ENCODE results near the gene TLE1.

Gene TLE1

DNA sequence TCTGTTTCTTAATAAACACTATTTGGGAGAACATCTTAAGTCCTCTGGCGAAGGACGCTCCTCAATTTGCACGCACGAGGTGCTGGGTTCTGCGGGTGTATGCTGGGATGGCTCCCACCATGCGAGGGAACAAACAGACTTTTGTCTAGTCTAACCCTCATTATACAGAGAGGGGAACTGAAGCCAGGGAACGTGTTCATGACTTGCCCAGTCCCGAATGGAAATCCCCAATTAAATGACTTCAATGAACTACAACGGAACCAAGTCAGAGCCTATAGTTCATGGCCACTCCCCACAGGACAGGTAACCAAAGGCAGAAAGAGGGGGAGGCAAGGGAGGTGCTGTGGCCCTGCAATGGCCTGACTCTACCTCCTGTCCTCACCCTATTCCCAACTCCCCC lies 9.3 kb downstream of the TLE1 start:
- Mint-ChIP-seq H3K4me3 (no peak overlapping the region), H3K36me3 (no peaks in the 10 kb centered on the region), H3K27me3 (peaks cover 20% of the 10 kb centered on the region), H3K27ac (no peak overlapping the region), H3K9me3 (ENCODE audit: low read depth) (no peaks in the 10 kb centered on the region), H3K4me1 (ENCODE audit: low read depth) (peaks cover 9% of the 10 kb centered on the region)

DNA sequence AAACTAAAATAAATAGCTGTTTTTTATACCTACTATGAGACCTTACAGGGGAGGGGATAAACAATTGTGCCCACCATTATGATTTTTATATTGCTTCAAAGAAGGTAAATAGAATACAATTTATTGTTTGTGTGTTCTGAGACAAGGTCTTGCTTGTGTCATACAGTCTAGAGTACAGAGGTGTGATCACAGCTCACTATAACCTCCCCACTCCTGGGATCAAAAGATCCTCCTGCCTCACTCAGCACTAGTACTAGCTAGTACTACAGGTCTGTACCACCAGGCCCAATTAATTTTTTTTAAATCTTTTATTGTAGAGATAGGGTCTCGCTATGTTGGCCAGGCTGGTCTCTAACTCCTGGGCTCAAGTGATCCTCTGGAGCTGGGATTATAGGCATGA lies 11.3 kb downstream of the TLE1 start:
- peaks cover 9% of the 10 kb centered on the region for H3K4me1 Mint-ChIP-seq (ENCODE audit: low read depth)
- H3K27ac Mint-ChIP-seq, result no peak overlapping the region
- H3K4me3 Mint-ChIP-seq, result no peak overlapping the region
- peaks cover 20% of the 10 kb centered on the region for H3K27me3 Mint-ChIP-seq
- H3K36me3 Mint-ChIP-seq, result no peaks in the 10 kb centered on the region
- H3K9me3 Mint-ChIP-seq (ENCODE audit: low read depth), result no peaks in the 10 kb centered on the region

- Mint-ChIP-seq H3K36me3 (no peaks in the 10 kb centered on the region), H3K4me1 (ENCODE audit: low read depth) (no peaks in the 10 kb centered on the region), H3K27ac (no peak overlapping the region), H3K27me3 (peaks cover 10% of the 10 kb centered on the region), H3K9me3 (ENCODE audit: low read depth) (peaks cover 4% of the 10 kb centered on the region), H3K4me3 (no peak overlapping the region)
Observed at GRCh38 chr9:81676395-81676794, 13.0 kb downstream of the TLE1 start.

- H3K4me3 Mint-ChIP-seq, result no peak overlapping the region
- no peaks in the 10 kb centered on the region for H3K4me1 Mint-ChIP-seq (ENCODE audit: low read depth)
- peaks cover 4% of the 10 kb centered on the region for H3K9me3 Mint-ChIP-seq (ENCODE audit: low read depth)
- no peaks in the 10 kb centered on the region for H3K36me3 Mint-ChIP-seq
- H3K27ac Mint-ChIP-seq, result no peak overlapping the region
- H3K27me3 Mint-ChIP-seq, result no peaks in the 10 kb centered on the region
Observed at GRCh38 chr9:81673310-81673709, 16.0 kb downstream of the TLE1 start.

GRCh38 chr9:81671880-81672280 lies 17.5 kb downstream of the TLE1 start:
- H3K36me3 Mint-ChIP-seq, result no peaks in the 10 kb centered on the region
- H3K27ac Mint-ChIP-seq, result no peak overlapping the region
- no peak overlapping the region for H3K4me3 Mint-ChIP-seq
- H3K27me3 Mint-ChIP-seq, result no peaks in the 10 kb centered on the region
- peaks cover 4% of the 10 kb centered on the region for H3K9me3 Mint-ChIP-seq (ENCODE audit: low read depth)
- H3K4me1 Mint-ChIP-seq (ENCODE audit: low read depth), result no peaks in the 10 kb centered on the region

DNA sequence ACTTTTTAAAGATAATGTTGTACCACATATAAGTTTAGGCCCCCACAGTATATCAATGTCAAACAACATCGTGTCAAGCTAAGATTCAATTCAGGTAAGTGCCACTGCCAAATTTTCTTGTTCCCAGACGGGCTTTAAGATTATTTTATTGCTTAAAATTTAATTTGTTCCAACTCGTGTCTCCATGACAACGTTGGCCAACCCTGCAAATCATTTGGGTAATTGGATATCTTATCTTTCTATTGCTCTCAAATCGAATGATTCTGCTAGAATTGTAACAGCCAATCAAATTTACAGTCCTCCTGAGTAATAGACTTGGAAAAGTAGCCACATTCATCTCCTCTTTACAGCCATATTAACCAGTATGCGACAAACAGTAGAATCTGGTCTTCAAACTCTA lies 19.5 kb downstream of the TLE1 start:
- peaks cover 4% of the 10 kb centered on the region for H3K9me3 Mint-ChIP-seq (ENCODE audit: low read depth)
- no peaks in the 10 kb centered on the region for H3K4me1 Mint-ChIP-seq (ENCODE audit: low read depth)
- no peak overlapping the region for H3K4me3 Mint-ChIP-seq
- H3K36me3 Mint-ChIP-seq, result no peaks in the 10 kb centered on the region
- H3K27ac Mint-ChIP-seq, result no peak overlapping the region
- no peaks in the 10 kb centered on the region for H3K27me3 Mint-ChIP-seq

DNA sequence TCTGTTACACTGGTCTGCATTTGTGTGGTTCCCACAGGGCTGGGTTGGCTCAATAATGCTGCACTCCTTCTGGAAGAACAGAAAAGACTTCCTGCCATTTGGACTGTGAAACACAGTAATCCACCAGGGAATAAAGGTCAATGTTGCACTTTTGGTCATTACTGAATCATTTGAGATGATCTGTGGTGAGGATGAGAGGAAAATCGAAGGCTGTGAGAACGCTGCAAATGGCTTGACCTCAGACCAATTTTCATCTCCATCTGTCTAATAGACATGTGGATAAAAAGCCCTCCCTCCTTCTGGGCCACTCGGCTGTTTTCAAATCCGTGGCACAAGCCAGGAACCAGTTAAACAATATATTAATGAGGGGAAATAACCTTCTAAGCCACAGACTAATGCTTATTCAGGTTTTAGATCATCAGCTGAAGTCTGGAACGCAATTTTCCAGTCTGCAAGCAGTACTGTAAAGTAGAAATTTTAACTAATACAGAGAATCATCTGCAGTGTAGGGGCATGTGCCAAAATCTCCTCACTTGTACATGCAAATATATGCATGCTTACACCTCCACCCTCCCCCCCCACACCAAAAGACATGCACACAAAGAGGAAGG lies 20.2 kb downstream of the TLE1 start:
- H3K36me3 Mint-ChIP-seq, result no peaks in the 10 kb centered on the region

GRCh38 chr9:81666123-81666522 lies 23.2 kb downstream of the TLE1 start:
- no peaks in the 10 kb centered on the region for H3K27me3 Mint-ChIP-seq
- H3K27ac Mint-ChIP-seq, result no peak overlapping the region
- no peaks in the 10 kb centered on the region for H3K36me3 Mint-ChIP-seq
- H3K9me3 Mint-ChIP-seq (ENCODE audit: low read depth), result no peaks in the 10 kb centered on the region
- H3K4me1 Mint-ChIP-seq (ENCODE audit: low read depth), result no peaks in the 10 kb centered on the region
- H3K4me3 Mint-ChIP-seq, result no peak overlapping the region

More for the DNA sequence above, 20.2 kb downstream of the TLE1 start:
- Mint-ChIP-seq H3K27me3 (no peaks in the 10 kb centered on the region), H3K4me1 (ENCODE audit: low read depth) (no peaks in the 10 kb centered on the region), H3K27ac (no peak overlapping the region), H3K4me3 (no peak overlapping the region), H3K9me3 (ENCODE audit: low read depth) (peaks cover 4% of the 10 kb centered on the region)

GRCh38 chr9:81665322-81665871 lies 23.9 kb downstream of the TLE1 start:
- Mint-ChIP-seq H3K36me3 (no peaks in the 10 kb centered on the region), H3K4me3 (no peak overlapping the region), H3K4me1 (ENCODE audit: low read depth) (no peaks in the 10 kb centered on the region), H3K27ac (no peak overlapping the region), H3K9me3 (ENCODE audit: low read depth) (no peaks in the 10 kb centered on the region), H3K27me3 (no peaks in the 10 kb centered on the region)

DNA sequence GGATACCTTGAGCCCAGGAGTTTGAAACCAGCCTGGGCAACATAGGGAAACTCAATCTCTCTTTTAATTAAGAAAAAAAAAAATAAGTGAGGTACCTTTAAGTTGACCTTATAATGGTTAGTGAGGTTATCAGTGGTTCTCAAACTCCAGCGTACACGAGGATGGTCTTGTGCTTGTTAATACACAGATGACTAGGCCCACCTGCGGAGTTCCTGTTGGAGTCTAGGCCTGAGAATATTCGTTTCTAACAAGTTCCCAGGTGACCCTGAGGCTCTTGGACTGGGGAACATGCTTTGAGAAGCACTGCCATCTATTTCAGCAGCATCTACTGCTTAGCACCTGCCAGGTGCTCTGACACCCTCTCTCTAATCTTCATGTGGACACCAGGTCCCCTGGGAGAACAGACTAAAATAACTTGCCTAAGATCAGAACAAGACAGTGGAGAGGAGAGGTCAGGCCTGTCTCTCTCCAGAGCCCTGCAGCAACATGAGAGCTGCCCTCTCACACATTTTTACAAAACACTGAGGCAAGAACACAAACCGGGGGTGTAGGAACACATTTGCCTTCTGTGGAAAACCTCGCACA lies 24.6 kb downstream of the TLE1 start:
- Mint-ChIP-seq H3K27me3 (no peaks in the 10 kb centered on the region), H3K4me3 (no peak overlapping the region), H3K27ac (no peak overlapping the region), H3K36me3 (no peaks in the 10 kb centered on the region), H3K4me1 (ENCODE audit: low read depth) (no peaks in the 10 kb centered on the region), H3K9me3 (ENCODE audit: low read depth) (no peaks in the 10 kb centered on the region)

GRCh38 chr9:81661339-81661738 lies 28.0 kb downstream of the TLE1 start:
- Mint-ChIP-seq H3K9me3 (ENCODE audit: low read depth) (no peaks in the 10 kb centered on the region), H3K27me3 (no peaks in the 10 kb centered on the region), H3K27ac (no peak overlapping the region), H3K4me3 (no peak overlapping the region), H3K36me3 (no peaks in the 10 kb centered on the region), H3K4me1 (ENCODE audit: low read depth) (peaks cover 5% of the 10 kb centered on the region)

DNA sequence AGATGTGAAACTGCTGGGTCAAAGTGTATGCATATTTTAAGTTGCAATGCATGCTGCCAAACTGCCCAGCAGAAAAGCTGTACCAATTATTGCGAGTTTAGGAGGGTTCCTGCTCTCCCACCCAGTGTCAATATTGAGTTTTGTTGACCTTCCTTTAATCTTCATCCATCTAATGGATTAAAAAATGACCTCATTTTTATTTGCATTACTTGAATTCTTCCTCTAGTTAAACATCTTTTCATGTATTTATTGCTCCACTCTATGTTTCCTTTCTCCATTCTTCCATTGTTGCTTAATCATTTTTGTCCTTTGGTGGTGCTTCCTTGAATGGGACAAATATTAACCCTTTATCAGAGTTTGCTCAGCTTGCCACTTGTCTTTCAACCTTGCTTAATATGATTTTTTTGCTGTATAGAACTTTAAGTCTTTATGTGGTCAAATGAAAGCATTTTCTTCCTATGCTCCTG lies 32.4 kb downstream of the TLE1 start:
- H3K4me3 Mint-ChIP-seq, result no peak overlapping the region
- H3K36me3 Mint-ChIP-seq, result no peaks in the 10 kb centered on the region
- no peak overlapping the region for H3K27ac Mint-ChIP-seq
- no peaks in the 10 kb centered on the region for H3K9me3 Mint-ChIP-seq (ENCODE audit: low read depth)
- peaks cover 15% of the 10 kb centered on the region for H3K4me1 Mint-ChIP-seq (ENCODE audit: low read depth)
- no peaks in the 10 kb centered on the region for H3K27me3 Mint-ChIP-seq

DNA sequence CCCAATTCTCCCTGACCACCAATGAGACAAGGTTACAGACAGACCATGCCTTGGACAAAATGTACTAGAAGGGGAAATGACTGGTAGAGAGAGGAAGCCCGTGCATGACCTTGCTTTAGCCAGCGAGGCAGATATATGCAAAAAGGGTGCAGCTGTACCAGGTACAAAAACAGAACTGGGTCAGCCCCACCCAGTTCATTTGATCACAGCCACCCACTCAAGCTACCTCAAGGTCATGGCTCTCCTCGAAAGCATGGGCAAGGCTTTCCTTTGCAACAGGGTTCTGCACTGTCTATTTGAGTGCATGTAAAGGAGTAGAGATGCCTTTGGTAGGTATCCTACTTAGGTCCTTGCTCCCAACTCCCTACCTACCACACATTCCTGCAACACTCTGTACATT lies 33.3 kb downstream of the TLE1 start:
- Mint-ChIP-seq H3K36me3 (no peaks in the 10 kb centered on the region), H3K27me3 (no peaks in the 10 kb centered on the region), H3K4me3 (no peak overlapping the region), H3K27ac (no peak overlapping the region), H3K9me3 (ENCODE audit: low read depth) (no peaks in the 10 kb centered on the region), H3K4me1 (ENCODE audit: low read depth) (peaks cover 15% of the 10 kb centered on the region)

DNA sequence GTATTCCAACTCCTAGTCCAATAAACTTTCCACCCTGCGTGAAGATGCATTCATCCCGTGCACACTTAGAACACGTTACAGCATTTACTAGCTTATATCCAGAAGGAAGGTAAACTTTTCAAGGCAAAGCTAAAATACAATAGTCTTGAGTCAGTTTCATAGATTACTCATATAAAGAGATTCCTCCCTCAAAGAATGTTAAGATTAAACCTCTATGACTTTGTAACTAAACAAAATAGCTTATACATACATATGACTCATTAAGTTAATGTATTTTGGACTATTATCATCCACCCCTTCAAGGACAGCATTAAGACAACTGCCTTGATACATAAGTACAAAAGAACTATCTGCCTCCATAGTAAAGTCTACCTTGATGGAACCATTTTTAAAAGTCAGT lies 36.1 kb downstream of the TLE1 start:
- Mint-ChIP-seq H3K27ac (no peak overlapping the region), H3K4me3 (no peak overlapping the region), H3K27me3 (no peaks in the 10 kb centered on the region), H3K36me3 (no peaks in the 10 kb centered on the region), H3K9me3 (ENCODE audit: low read depth) (no peaks in the 10 kb centered on the region), H3K4me1 (ENCODE audit: low read depth) (peaks cover 15% of the 10 kb centered on the region)

DNA sequence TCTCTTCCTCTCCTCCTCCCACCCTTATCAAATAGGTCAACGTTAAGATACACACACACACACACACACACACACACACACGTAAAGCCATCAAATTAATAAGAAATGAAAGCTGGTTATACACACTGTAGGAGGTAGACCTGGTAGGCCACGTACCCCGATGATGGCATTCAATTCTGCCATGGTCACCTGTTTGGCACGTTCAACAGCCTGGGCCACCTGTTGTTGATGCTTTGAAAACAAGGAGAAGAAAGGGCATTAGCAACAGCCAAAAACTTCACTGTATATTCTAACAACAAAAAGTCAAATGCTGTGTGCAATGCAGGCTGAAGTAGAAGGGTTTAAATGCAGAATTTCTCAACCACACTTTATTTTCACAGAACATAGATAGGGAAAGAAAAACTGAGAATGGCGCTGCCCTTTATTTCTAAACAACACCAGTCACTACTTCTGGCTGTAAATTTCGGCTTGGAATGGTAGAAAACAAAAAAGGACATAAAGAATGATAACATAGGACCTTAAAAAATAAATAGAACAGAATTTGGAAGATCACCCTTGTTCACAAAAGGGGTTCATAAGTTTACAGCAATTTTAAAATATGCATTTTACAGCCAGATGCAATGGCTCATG lies 37.2 kb downstream of the TLE1 start:
- no peaks in the 10 kb centered on the region for H3K36me3 Mint-ChIP-seq
- H3K4me3 Mint-ChIP-seq, result no peak overlapping the region
- H3K9me3 Mint-ChIP-seq (ENCODE audit: low read depth), result no peaks in the 10 kb centered on the region
- no peaks in the 10 kb centered on the region for H3K27me3 Mint-ChIP-seq
- peaks cover 15% of the 10 kb centered on the region for H3K4me1 Mint-ChIP-seq (ENCODE audit: low read depth)
- no peak overlapping the region for H3K27ac Mint-ChIP-seq
